ENCODE measurements around the gene CBFB.

DNA sequence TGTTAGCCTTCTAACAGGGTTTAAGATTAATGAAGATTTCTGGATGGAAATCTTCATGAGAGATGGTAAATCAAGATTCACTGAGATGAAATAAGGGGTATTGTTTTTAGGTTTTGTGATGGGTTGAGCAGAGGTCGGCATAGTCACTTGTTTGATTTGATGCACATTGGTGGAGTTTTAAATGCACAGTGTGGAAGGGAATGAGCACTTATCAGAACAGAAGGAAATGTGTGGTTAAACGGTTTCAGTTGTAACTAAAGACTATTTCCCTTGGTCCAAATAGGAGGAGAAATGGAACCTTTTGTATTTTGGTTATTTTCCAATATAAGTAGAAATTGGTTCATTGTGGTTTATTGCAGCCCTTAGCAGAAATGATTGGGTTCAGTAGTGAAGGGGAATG lies 34.1 kb downstream of the CBFB start:
- TF ChIP-seq POLR2A (IDR thresholded peaks at IDR 0.05), result no peak
- no peak for TF ChIP-seq CTCF (IDR thresholded peaks at IDR 0.05)

Data from transverse colon (tissue), 3 donors.